Measurements from ENCODE around the gene STK17A.

DNA sequence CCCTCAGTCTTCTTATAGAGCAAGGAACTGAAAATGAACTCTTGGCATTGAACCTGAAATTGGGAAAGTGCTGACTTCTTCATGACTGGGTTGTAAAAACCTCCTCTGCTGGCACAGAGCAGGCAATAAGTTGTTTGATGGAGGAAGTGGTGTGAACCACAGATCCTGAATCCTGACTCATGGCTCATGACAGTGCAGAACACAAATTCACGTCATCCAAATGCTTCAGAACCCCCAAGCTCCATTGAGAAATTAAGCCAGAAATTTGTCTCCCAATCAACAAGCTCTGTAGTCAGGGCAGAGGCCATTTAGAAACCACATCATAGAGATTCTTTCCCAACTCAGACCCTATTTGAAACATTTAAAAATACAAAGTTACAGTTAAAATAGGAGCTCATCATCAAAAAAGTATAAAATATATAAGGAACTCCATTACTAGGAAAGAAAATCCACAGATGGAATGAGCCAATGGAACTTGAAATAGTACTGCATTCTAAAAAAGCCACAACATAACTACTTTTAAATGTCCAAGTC is 10.3 kb upstream of the STK17A start:
- TF ChIP-seq USF2 (IDR thresholded peaks at IDR 0.05; ENCODE audit: borderline replicate concordance, low read depth, low read length): no peak
- no peak for TF ChIP-seq EZH2phosphoT487 (IDR thresholded peaks at IDR 0.05; ENCODE audit: borderline replicate concordance, low read depth)
- TF ChIP-seq CTCF (IDR thresholded peaks at IDR 0.05): no peak
- TF ChIP-seq ELF1 (IDR thresholded peaks at IDR 0.05): 0 out of 2 replicates have a peak, but pooled peaks have one; percentile 38
